Glutamatergic neuron (in vitro differentiated cells): ENCODE measurements around the gene CDK5. TPM values are rescaled to one million over a fixed set of nuclear protein-coding genes. Genes with fewer than 3 reads are reported as not detected.

Experiments
- DNase-seq: peaks from one replicate; pipeline ENCODE4 v3.0.0; 2022
- H3K27ac Mint-ChIP-seq: one replicate; pipeline ENCODE4 v1.8.0; 2020; ENCODE audit warnings: mild to moderate bottlenecking, mixed read lengths, inconsistent platforms; ENCODE audit not compliant: unreplicated experiment
- H3K27me3 Mint-ChIP-seq: one replicate; pipeline ENCODE4 v1.8.0; 2020; ENCODE audit warnings: mild to moderate bottlenecking, moderate library complexity, mixed read lengths, inconsistent platforms; ENCODE audit not compliant: unreplicated experiment
- H3K36me3 Mint-ChIP-seq: one replicate; pipeline ENCODE4 v1.8.0; 2020; ENCODE audit warnings: mild to moderate bottlenecking, mixed read lengths, inconsistent platforms; ENCODE audit not compliant: unreplicated experiment
- H3K4me1 Mint-ChIP-seq: one replicate; pipeline ENCODE4 v1.8.0; 2020; ENCODE audit warnings: mild to moderate bottlenecking, low read depth, mixed read lengths, inconsistent platforms; ENCODE audit not compliant: unreplicated experiment
- H3K4me3 Mint-ChIP-seq: one replicate; pipeline ENCODE4 v1.8.0; 2020; ENCODE audit warnings: mild to moderate bottlenecking, mixed read lengths, inconsistent platforms; ENCODE audit not compliant: unreplicated experiment
- H3K9me3 Mint-ChIP-seq: one replicate; pipeline ENCODE4 v1.8.0; 2020; ENCODE audit warnings: mild to moderate bottlenecking, moderate library complexity, mixed read lengths, inconsistent platforms; ENCODE audit not compliant: unreplicated experiment
- CTCF ChIP-seq: fragments of 200-600 bp; sonication (generic); IDR thresholded peaks from one replicate; pipeline ENCODE4 v1.5.0; 2021; ENCODE audit not compliant: partially characterized antibody, unreplicated experiment
- total RNA-seq: library from RNA; stranded (reverse); fragmentation: NEBNext Ultra II Directional; extraction: Animal tissue kit (Norgen Biotek cat#: 25700); gene quantifications from one replicate; pipeline ENCODE4 v1.2.1, GENCODE V29; 2021; ENCODE audit not compliant: unreplicated experiment

The CDK5 gene
- total RNA-seq, 1 donor from 2014 or later, result 52.9 TPM

GRCh38 chr7:151061213-151062110, 3.8 kb upstream of the CDK5 start:
- Mint-ChIP-seq H3K9me3 (peaks cover 9% of the 10 kb centered on the region), H3K27me3 (peaks cover 18% of the 10 kb centered on the region), H3K27ac (peak overlapping the region; percentile 46), H3K4me3 (peak overlapping the region; percentile 83), H3K4me1 (peaks cover 21% of the 10 kb centered on the region), H3K36me3 (no peaks in the 10 kb centered on the region)
- TF ChIP-seq CTCF, result no peak
- no peak for DNase-seq

- H3K4me1 Mint-ChIP-seq, result peaks cover 21% of the 10 kb centered on the region
- H3K9me3 Mint-ChIP-seq, result peaks cover 9% of the 10 kb centered on the region
- no peak for DNase-seq
- peak overlapping the region; percentile 78 for H3K27ac Mint-ChIP-seq
- H3K4me3 Mint-ChIP-seq, result peak overlapping the region; percentile 83
- H3K27me3 Mint-ChIP-seq, result peaks cover 19% of the 10 kb centered on the region
- no peak for TF ChIP-seq CTCF
- H3K36me3 Mint-ChIP-seq, result no peaks in the 10 kb centered on the region
These were observed 2.9 kb upstream of the CDK5 start for GRCh38 chr7:151060416-151061212.

- TF ChIP-seq CTCF, result peak; percentile 45
- peaks cover 9% of the 10 kb centered on the region for H3K9me3 Mint-ChIP-seq
- H3K36me3 Mint-ChIP-seq, result no peaks in the 10 kb centered on the region
- H3K4me3 Mint-ChIP-seq, result peak overlapping the region; percentile 83
- peaks cover 19% of the 10 kb centered on the region for H3K27me3 Mint-ChIP-seq
- DNase-seq, result no peak
- peak overlapping the region; percentile 78 for H3K27ac Mint-ChIP-seq
- peaks cover 21% of the 10 kb centered on the region for H3K4me1 Mint-ChIP-seq
These were observed 2.4 kb upstream of the CDK5 start for GRCh38 chr7:151060113-151060415.

GRCh38 chr7:151059367-151060112, 1.8 kb upstream of the CDK5 start, which contains the start of gene SLC4A2:
Gene SLC4A2, plus strand, starts transcription at chr7:151059589. Its CDS starts 2,399 bp downstream, at chr7:151061988.
- Mint-ChIP-seq H3K36me3 (no peaks in the 10 kb centered on the region), H3K27me3 (peaks cover 22% of the 10 kb centered on the region), H3K4me1 (peaks cover 21% of the 10 kb centered on the region), H3K4me3 (peak within 1 kb of the TSS; percentile 99), H3K9me3 (peaks cover 9% of the 10 kb centered on the region), H3K27ac (peak within 1 kb of the TSS; percentile 99)
- DNase-seq, result peak; percentile 65
- peak; percentile 77 for TF ChIP-seq CTCF
